Keratinocyte (primary cell): ENCODE measurements around the gene CDK5RAP3.

Experiments
- EZH2 ChIP-seq: IDR thresholded peaks from one replicate; pipeline ENCODE4 v1.6.1; 2012; ENCODE audit warnings: inconsistent platforms, mild to moderate bottlenecking, low read length, moderate library complexity
- TF ChIP-seq, protein P1 (sequence below), 3 experiments: IDR thresholded peaks in 1 of 3; conservative IDR thresholded peaks in 1 of 3; optimal IDR thresholded peaks in 1 of 3; 2 replicates in 2 of 3; 3 replicates in 1 of 3; pipeline versions ENCODE3 to v1.5.1; 2011; ENCODE audit warnings: low read length in 3 of 3, mild to moderate bottlenecking in 3 of 3, moderate library complexity in 2 of 3, control low read depth in 1 of 3, inconsistent platforms in 1 of 3; ENCODE audit not compliant: insufficient read depth in 2 of 3; ENCODE audit errors: extremely low read depth in 1 of 3

DNA sequence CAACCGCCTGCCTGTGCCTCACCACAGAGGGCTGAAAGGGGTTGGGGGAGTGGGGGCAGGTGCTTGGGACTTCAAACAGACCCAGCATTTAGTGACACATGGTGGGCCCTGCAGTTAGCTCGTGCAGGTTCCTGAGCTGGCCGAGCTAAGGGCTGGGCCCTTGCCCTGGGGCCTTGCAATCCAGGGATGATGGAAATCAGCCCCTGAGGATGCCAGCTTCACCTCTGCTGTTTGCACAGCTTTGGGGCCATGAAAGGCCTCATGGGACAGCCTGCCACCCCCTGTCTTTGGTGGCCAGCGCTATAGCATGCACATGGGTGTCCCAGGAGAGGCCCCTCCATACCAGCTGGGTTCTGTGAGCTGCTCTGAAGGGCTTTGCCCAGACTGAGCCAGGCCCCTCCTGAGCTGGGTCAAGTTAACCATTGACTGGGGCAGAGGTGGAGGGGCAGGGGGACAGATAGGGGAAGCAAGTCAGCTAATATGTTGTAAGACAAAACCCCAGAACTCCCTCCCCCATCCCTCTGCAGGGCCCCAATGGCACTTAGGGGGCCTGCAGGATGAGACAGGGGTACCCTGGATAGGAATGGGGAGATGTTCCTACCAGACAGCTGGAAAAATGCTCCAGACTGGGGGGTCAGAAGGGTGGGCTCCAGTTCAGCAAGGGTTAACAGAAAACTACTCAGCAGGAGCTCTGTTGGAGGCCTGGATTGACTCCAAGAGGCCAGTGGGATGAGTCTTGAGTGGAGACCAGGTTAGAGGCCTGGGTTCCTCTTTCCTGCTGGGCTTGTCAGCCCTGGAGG is 13.9 kb upstream of the CDK5RAP3 start:
- TF ChIP-seq, protein P1, sequence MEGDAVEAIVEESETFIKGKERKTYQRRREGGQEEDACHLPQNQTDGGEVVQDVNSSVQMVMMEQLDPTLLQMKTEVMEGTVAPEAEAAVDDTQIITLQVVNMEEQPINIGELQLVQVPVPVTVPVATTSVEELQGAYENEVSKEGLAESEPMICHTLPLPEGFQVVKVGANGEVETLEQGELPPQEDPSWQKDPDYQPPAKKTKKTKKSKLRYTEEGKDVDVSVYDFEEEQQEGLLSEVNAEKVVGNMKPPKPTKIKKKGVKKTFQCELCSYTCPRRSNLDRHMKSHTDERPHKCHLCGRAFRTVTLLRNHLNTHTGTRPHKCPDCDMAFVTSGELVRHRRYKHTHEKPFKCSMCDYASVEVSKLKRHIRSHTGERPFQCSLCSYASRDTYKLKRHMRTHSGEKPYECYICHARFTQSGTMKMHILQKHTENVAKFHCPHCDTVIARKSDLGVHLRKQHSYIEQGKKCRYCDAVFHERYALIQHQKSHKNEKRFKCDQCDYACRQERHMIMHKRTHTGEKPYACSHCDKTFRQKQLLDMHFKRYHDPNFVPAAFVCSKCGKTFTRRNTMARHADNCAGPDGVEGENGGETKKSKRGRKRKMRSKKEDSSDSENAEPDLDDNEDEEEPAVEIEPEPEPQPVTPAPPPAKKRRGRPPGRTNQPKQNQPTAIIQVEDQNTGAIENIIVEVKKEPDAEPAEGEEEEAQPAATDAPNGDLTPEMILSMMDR (optimal IDR thresholded peaks at IDR 0.05 in 1 of 3, IDR thresholded peaks at IDR 0.05 in 1 of 3, conservative IDR thresholded peaks at IDR 0.05 in 1 of 3; ENCODE audit: extremely low read depth in 1 of 3, insufficient read depth in 2 of 3, low read length in 3 of 3), result no peak
- no peak for TF ChIP-seq EZH2
